Activated CD8-positive, alpha-beta memory T cell treated with anti-CD3 and anti-CD28 coated beads, Interleukin-2, amount 50 U/mL, for 24 hours (primary cell): ENCODE data around the gene TCF15.

Experiments used
- DNase-seq: peaks from one replicate; pipeline ENCODE4 v3.0.0-alpha.2; 2020; ENCODE audit errors: extremely low read depth

TCF15 gene

GRCh38 chr20:610130-611046 is at the start of gene TCF15:
Gene TCF15, minus strand, starts transcription at chr20:610309. Its CDS starts 72 bp downstream, at chr20:610237.
- no peak for DNase-seq

GRCh38 chr20:658731-659291 is 48.7 kb upstream of the TCF15 start:
- no peak for DNase-seq

GRCh38 chr20:658202-658601 is 48.1 kb upstream of the TCF15 start:
- no peak for DNase-seq

- no peak for DNase-seq
Measured at GRCh38 chr20:655726-656624, 45.9 kb upstream of the TCF15 start.

GRCh38 chr20:654417-654750 is 44.3 kb upstream of the TCF15 start:
- no peak for DNase-seq

GRCh38 chr20:653590-654416 is 43.7 kb upstream of the TCF15 start:
- DNase-seq, result no peak

GRCh38 chr20:653110-653589 is 43.0 kb upstream of the TCF15 start, which contains the start of gene SRXN1:
Gene SRXN1, minus strand, starts transcription at chr20:653200. Its CDS starts 15 bp downstream, at chr20:653185.
- peak; percentile 35 for DNase-seq

GRCh38 chr20:652615-653109 is 42.6 kb upstream of the TCF15 start:
- DNase-seq, result no peak

GRCh38 chr20:651713-652614 is 41.9 kb upstream of the TCF15 start:
- DNase-seq, result no peak

- DNase-seq, result no peak
Measured at GRCh38 chr20:650954-651353, 40.8 kb upstream of the TCF15 start.

GRCh38 chr20:650281-650680 is 40.2 kb upstream of the TCF15 start:
- DNase-seq, result no peak

GRCh38 chr20:647479-648019 is 37.4 kb upstream of the TCF15 start:
- DNase-seq, result no peak

GRCh38 chr20:646868-647233 is 36.7 kb upstream of the TCF15 start:
- no peak for DNase-seq

- no peak for DNase-seq
Measured at GRCh38 chr20:646107-646867, 36.2 kb upstream of the TCF15 start.

GRCh38 chr20:645318-646106 is 35.4 kb upstream of the TCF15 start:
- no peak for DNase-seq

- DNase-seq, result no peak
Measured at GRCh38 chr20:644692-645317, 34.7 kb upstream of the TCF15 start.

GRCh38 chr20:642398-643174 is 32.5 kb upstream of the TCF15 start:
- DNase-seq, result no peak
